ENCODE results near the gene PLA2G4E.

PLA2G4E gene

GRCh38 chr15:42020713-42021273 lies at the start of gene PLA2G4E:
PLA2G4E (minus strand) TSS chr15:42021042; CDS start chr15:42021030, 12 bp downstream.
- DNase-seq = no peak

- no peak for DNase-seq
Measured at GRCh38 chr15:42070279-42070975, 49.6 kb upstream of the PLA2G4E start.

- DNase-seq = no peak
Measured at GRCh38 chr15:42069496-42070278, 48.8 kb upstream of the PLA2G4E start.

- DNase-seq = no peak
Measured at GRCh38 chr15:42069025-42069424, 48.2 kb upstream of the PLA2G4E start.

GRCh38 chr15:42068601-42069000 lies 47.8 kb upstream of the PLA2G4E start:
- DNase-seq = no peak

- no peak for DNase-seq
Measured at GRCh38 chr15:42066764-42067415, 46.0 kb upstream of the PLA2G4E start.

- DNase-seq = no peak
Measured at GRCh38 chr15:42065468-42065867, 44.6 kb upstream of the PLA2G4E start.

- DNase-seq = no peak
Measured at GRCh38 chr15:42065033-42065432, 44.2 kb upstream of the PLA2G4E start.

- DNase-seq = no peak
Measured at GRCh38 chr15:42064271-42064670, 43.4 kb upstream of the PLA2G4E start.

- no peak for DNase-seq
Measured at GRCh38 chr15:42063122-42063848, 42.4 kb upstream of the PLA2G4E start.

GRCh38 chr15:42062284-42062806 lies 41.5 kb upstream of the PLA2G4E start:
- DNase-seq = no peak

- no peak for DNase-seq
Measured at GRCh38 chr15:42060797-42061196, 40.0 kb upstream of the PLA2G4E start.

GRCh38 chr15:42060477-42060763 lies 39.6 kb upstream of the PLA2G4E start:
- no peak for DNase-seq

- no peak for DNase-seq
Measured at GRCh38 chr15:42059661-42060476, 39.0 kb upstream of the PLA2G4E start.

- DNase-seq = no peak
Measured at GRCh38 chr15:42058791-42059190, 37.9 kb upstream of the PLA2G4E start.

GRCh38 chr15:42057799-42058646 lies 37.2 kb upstream of the PLA2G4E start:
- DNase-seq = no peak

- no peak for DNase-seq
Measured at GRCh38 chr15:42056934-42057798, 36.3 kb upstream of the PLA2G4E start.

GRCh38 chr15:42053914-42054313 lies 33.1 kb upstream of the PLA2G4E start:
- DNase-seq = no peak

GRCh38 chr15:42053010-42053409 lies 32.2 kb upstream of the PLA2G4E start:
- DNase-seq = no peak
